Retinal pigment epithelial cell (primary cell): ENCODE data around the gene CTIF.

Source experiments
- DNase-seq: peaks from one replicate; pipeline ENCODE4 v3.0.0-alpha.2; 2010; ENCODE audit warnings: low read depth
- H3K4me3 ChIP-seq: 2 replicates; pipeline ENCODE4 v1.5.1; 2011; ENCODE audit warnings: mild to moderate bottlenecking, low read length, control low read depth, moderate library complexity
- CTCF ChIP-seq: conservative IDR thresholded peaks from 2 replicates; pipeline ENCODE4 v1.5.1; 2011; ENCODE audit warnings: low read depth, low read length, control low read depth, inconsistent platforms

CTIF gene

GRCh38 chr18:48724442-48724841 is 185.6 kb downstream of the CTIF start:
- no peak for DNase-seq
- no peak for TF ChIP-seq CTCF
- no peak overlapping the region for H3K4me3 ChIP-seq

- TF ChIP-seq CTCF = no peak
- DNase-seq = no peak
- no peak overlapping the region for H3K4me3 ChIP-seq
These were observed 186.1 kb downstream of the CTIF start for GRCh38 chr18:48724939-48725338.

- no peak for DNase-seq
- TF ChIP-seq CTCF = no peak
These were observed 186.7 kb downstream of the CTIF start for GRCh38 chr18:48725562-48725961.

GRCh38 chr18:48727681-48728080 is 188.8 kb downstream of the CTIF start:
- DNase-seq = no peak
- no peak overlapping the region for H3K4me3 ChIP-seq
- TF ChIP-seq CTCF = no peak

More at GRCh38 chr18:48725562-48725961, 186.7 kb downstream of the CTIF start:
- no peak overlapping the region for H3K4me3 ChIP-seq

GRCh38 chr18:48728204-48728833 is 189.5 kb downstream of the CTIF start:
- DNase-seq = peak; percentile 32
- no peak overlapping the region for H3K4me3 ChIP-seq
- TF ChIP-seq CTCF = no peak

- no peak for TF ChIP-seq CTCF
- H3K4me3 ChIP-seq = no peak overlapping the region
- DNase-seq = no peak
These were observed 190.6 kb downstream of the CTIF start for GRCh38 chr18:48729404-48729803.

GRCh38 chr18:48730010-48730409 is 191.2 kb downstream of the CTIF start:
- DNase-seq = no peak
- no peak for TF ChIP-seq CTCF
- no peak overlapping the region for H3K4me3 ChIP-seq
